Naive thymus-derived CD4-positive, alpha-beta T cell (primary cell): Measurements from ENCODE around the gene SNRNP25. TPM values are rescaled to one million over a fixed set of nuclear protein-coding genes. Genes with fewer than 3 reads are reported as not detected.

Source experiments
- ATAC-seq: fragments of 150-1000 bp; cut with Tn5 transposase; 2 replicates; pipeline ENCODE4 v1.10.0; 2021; ENCODE audit warnings: mild to moderate bottlenecking, moderate library complexity
- CTCF ChIA-PET: fragments of 350-600 bp; sonication (Branson Sonifier 250); formaldehyde crosslinking; loops from one replicate; lab custom pipeline; 2021; ENCODE audit warnings: antibody characterized with exemption; lab: Charles Lee
- POLR2A ChIA-PET: fragments of 350-600 bp; sonication (Branson Sonifier 250); formaldehyde crosslinking; loops from one replicate; lab custom pipeline; 2021; ENCODE audit warnings: antibody characterized with exemption, inconsistent platforms; lab: Charles Lee
- DNase-seq, 9 donors: peaks; one replicate each; pipeline versions ENCODE4 v3.0.0 to v3.0.0-alpha.2; 2020 to 2022; ENCODE audit warnings: mixed read lengths in 1 of 9
- H3K27ac ChIP-seq: one replicate; pipeline ENCODE4 v1.7.0; 2013; ENCODE audit warnings: mild to moderate bottlenecking, low read depth, low read length, moderate library complexity
- H3K27me3 ChIP-seq, 2 donors: one replicate each; pipeline ENCODE4 v1.7.0; 2013; ENCODE audit warnings: low read length in 2 of 2, mild to moderate bottlenecking in 2 of 2, moderate library complexity in 2 of 2; ENCODE audit not compliant: control insufficient read depth in 2 of 2, insufficient read depth in 2 of 2
- H3K36me3 ChIP-seq, 3 experiments: 1 replicate in 2 of 3; 2 replicates in 1 of 3; pipeline ENCODE4 v1.7.0; 2013; ENCODE audit warnings: low read length in 3 of 3, mild to moderate bottlenecking in 3 of 3, moderate library complexity in 1 of 3; ENCODE audit not compliant: insufficient read depth in 3 of 3, control insufficient read depth in 2 of 3
- H3K4me1 ChIP-seq, 2 donors: one replicate each; pipeline ENCODE4 v1.7.0; 2013; ENCODE audit warnings: low read length in 2 of 2, mild to moderate bottlenecking in 2 of 2, moderate library complexity in 1 of 2; ENCODE audit not compliant: control insufficient read depth in 2 of 2, insufficient read depth in 2 of 2
- H3K4me3 ChIP-seq: 2 replicates; pipeline ENCODE4 v1.7.0; 2013; ENCODE audit warnings: mild to moderate bottlenecking, low read length
- H3K9me3 ChIP-seq, 3 experiments: 1 replicate in 2 of 3; 2 replicates in 1 of 3; pipeline ENCODE4 v1.7.0; 2013; ENCODE audit warnings: low read length in 3 of 3; ENCODE audit not compliant: control insufficient read depth in 2 of 3
- H3K27ac Mint-ChIP-seq, 9 donors: one replicate each; pipeline ENCODE4 v1.8.0; 2020 to 2022; ENCODE audit warnings: mixed read lengths in 9 of 9, mild to moderate bottlenecking in 8 of 9, moderate library complexity in 5 of 9, inconsistent platforms in 2 of 9
- H3K27me3 Mint-ChIP-seq, 5 donors: one replicate each; pipeline ENCODE4 v1.8.0; 2021 to 2022; ENCODE audit warnings: mixed read lengths in 5 of 5, mild to moderate bottlenecking in 1 of 5
- H3K36me3 Mint-ChIP-seq, 5 donors: one replicate each; pipeline ENCODE4 v1.8.0; 2020 to 2022; ENCODE audit warnings: mixed read lengths in 5 of 5, mild to moderate bottlenecking in 3 of 5, inconsistent platforms in 1 of 5
- H3K4me1 Mint-ChIP-seq, 7 donors: one replicate each; pipeline ENCODE4 v1.8.0; 2020 to 2022; ENCODE audit warnings: mixed read lengths in 7 of 7, mild to moderate bottlenecking in 3 of 7, inconsistent platforms in 1 of 7
- H3K4me3 Mint-ChIP-seq, 10 donors: one replicate each; pipeline ENCODE4 v1.8.0; 2020 to 2022; ENCODE audit warnings: mild to moderate bottlenecking in 10 of 10, mixed read lengths in 10 of 10, moderate library complexity in 6 of 10, inconsistent platforms in 2 of 10
- H3K9me3 Mint-ChIP-seq, 11 donors: one replicate each; pipeline ENCODE4 v1.8.0; 2020 to 2022; ENCODE audit warnings: mixed read lengths in 11 of 11, mild to moderate bottlenecking in 4 of 11, inconsistent platforms in 1 of 11, moderate library complexity in 1 of 11
- intact Hi-C, 2 donors: fragments of 100-400 bp; cut with micrococcal nuclease; formaldehyde crosslinking; loops; one replicate each; pipeline ENCODE4 v1.15.1; 2023
- polyA plus RNA-seq, 2 donors: library from polyadenylated mRNA; unstranded; fragments of 300-500 nt; fragmentation: Illumina TruSeq; gene quantifications; one replicate each; pipeline ENCODE4 v1.2.3, GENCODE V29; 2021
- total RNA-seq, 6 experiments: library from RNA in 5 of 6; stranded (reverse) in 5 of 6; gene quantifications; 1 replicate in 5 of 6; 2 replicates in 1 of 6; pipeline ENCODE4 v1.2.3 and lab custom pipeline; 2021 to 2026

The SNRNP25 gene
- total and polyA plus RNA-seq, 7 experiments from 2014 or later: 9.8 to 57.4 (median 12.3) TPM

- intact Hi-C loops: no loop called here
- no peak overlapping the region for H3K4me3 ChIP-seq
Measured at GRCh38 chr16:83060-83603, 29.5 kb downstream of the SNRNP25 start.

GRCh38 chr16:83781-84615 lies 30.4 kb downstream of the SNRNP25 start:
- peaks cover 0 to 7% (median 4%) of the 10 kb centered on the region in 5 donors for H3K36me3 Mint-ChIP-seq
- ATAC-seq (no peak), DNase-seq (no peak)
- H3K4me1 Mint-ChIP-seq: peaks cover 17 to 39% (median 28%) of the 10 kb centered on the region in 7 donors
- H3K27me3 Mint-ChIP-seq: no peaks in the 10 kb centered on the region
- intact Hi-C loops: no loop called here
- ChIA-PET CTCF (no interaction called here), POLR2A (no interaction called here)
- Histone ChIP-seq H3K9me3 (no peaks in the 10 kb centered on the region), H3K4me3 (no peak overlapping the region), H3K27me3 (no peaks in the 10 kb centered on the region), H3K27ac (peak overlapping the region; percentile 59), H3K36me3 (peaks cover 0 to 67% (median 0%) of the 10 kb centered on the region in 3 experiments), H3K4me1 (peaks cover 10 to 11% of the 10 kb centered on the region in 2 donors)
- H3K4me3 Mint-ChIP-seq: peak overlapping the region in 8 of 10 donors; percentile 1 to 70 (median 47)
- no peaks in the 10 kb centered on the region for H3K9me3 Mint-ChIP-seq
- peak overlapping the region; percentile 77 to 91 (median 82) for H3K27ac Mint-ChIP-seq

More at GRCh38 chr16:83060-83603, 29.5 kb downstream of the SNRNP25 start:
- Histone ChIP-seq H3K36me3 (peaks cover 0 to 58% (median 0%) of the 10 kb centered on the region in 3 experiments), H3K27ac (no peak overlapping the region), H3K4me1 (peaks cover 11 to 13% of the 10 kb centered on the region in 2 donors), H3K9me3 (no peaks in the 10 kb centered on the region), H3K27me3 (no peaks in the 10 kb centered on the region)
- Mint-ChIP-seq H3K27me3 (no peaks in the 10 kb centered on the region), H3K9me3 (peaks cover 0 to 1% (median 0%) of the 10 kb centered on the region in 11 donors), H3K36me3 (peaks cover 0 to 7% (median 4%) of the 10 kb centered on the region in 5 donors), H3K4me3 (peak overlapping the region in 1 of 10 donors; percentile 70), H3K27ac (peak overlapping the region in 7 of 9 donors; percentile 14 to 86 (median 30)), H3K4me1 (peaks cover 17 to 43% (median 34%) of the 10 kb centered on the region in 7 donors)
- ChIA-PET POLR2A (no interaction called here), CTCF (no interaction called here)
- DNase-seq (no peak), ATAC-seq (no peak)

- intact Hi-C loops: no loop called here
- POLR2A ChIA-PET: no interaction called here
- H3K27me3 Mint-ChIP-seq: no peaks in the 10 kb centered on the region
Measured at GRCh38 chr16:84718-85406, 31.2 kb downstream of the SNRNP25 start.

DNA sequence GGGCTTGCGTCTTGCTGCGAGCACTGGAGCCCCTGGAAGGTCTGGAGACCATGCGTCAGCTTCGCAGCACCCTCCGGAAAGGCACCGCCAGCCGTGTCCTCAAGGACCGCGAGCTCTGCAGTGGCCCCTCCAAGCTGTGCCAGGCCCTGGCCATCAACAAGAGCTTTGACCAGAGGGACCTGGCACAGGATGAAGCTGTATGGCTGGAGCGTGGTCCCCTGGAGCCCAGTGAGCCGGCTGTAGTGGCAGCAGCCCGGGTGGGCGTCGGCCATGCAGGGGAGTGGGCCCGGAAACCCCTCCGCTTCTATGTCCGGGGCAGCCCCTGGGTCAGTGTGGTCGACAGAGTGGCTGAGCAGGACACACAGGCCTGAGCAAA lies 31.8 kb downstream of the SNRNP25 start:
- POLR2A ChIA-PET: interaction anchor here (0.9 kb wide), 1 partner anchor 9 kb away, joined by 3 read pairs; no protein-coding TSS in a partner anchor

More at GRCh38 chr16:84718-85406, 31.2 kb downstream of the SNRNP25 start:
- ATAC-seq (peak; percentile 64), DNase-seq (peak in 1 of 9 donors; percentile 69)
- peak overlapping the region in 3 of 10 donors; percentile 17 to 58 (median 45) for H3K4me3 Mint-ChIP-seq
- H3K27ac ChIP-seq: peak overlapping the region; percentile 59
- no peaks in the 10 kb centered on the region for H3K9me3 Mint-ChIP-seq
- H3K27me3 ChIP-seq: no peaks in the 10 kb centered on the region
- peak overlapping the region in 8 of 9 donors; percentile 59 to 92 (median 82) for H3K27ac Mint-ChIP-seq
- H3K4me1 Mint-ChIP-seq: peaks cover 16 to 30% (median 25%) of the 10 kb centered on the region in 7 donors
- peaks cover 10 to 11% of the 10 kb centered on the region in 2 donors for H3K4me1 ChIP-seq
- H3K4me3 ChIP-seq: no peak overlapping the region
- H3K36me3 Mint-ChIP-seq: peaks cover 0 to 6% (median 4%) of the 10 kb centered on the region in 5 donors
- H3K9me3 ChIP-seq: no peaks in the 10 kb centered on the region
- peaks cover 0 to 70% (median 0%) of the 10 kb centered on the region in 3 experiments for H3K36me3 ChIP-seq
- CTCF ChIA-PET: interaction anchor here (1.3 to 2.5 kb wide), 2 partner anchors 12 to 25 kb away, joined by 3 to 9 read pairs; no protein-coding TSS in a partner anchor

GRCh38 chr16:85865-86264 lies 32.2 kb downstream of the SNRNP25 start:
- H3K4me3 ChIP-seq: no peak overlapping the region
- no peak for ATAC-seq
- DNase-seq: no peak
- H3K4me3 Mint-ChIP-seq: no peak overlapping the region
- ChIA-PET POLR2A (interaction anchor here (0.9 kb wide), 1 partner anchor 9 kb away, joined by 3 read pairs; no protein-coding TSS in a partner anchor), CTCF (interaction anchor here (1.3 to 2.5 kb wide), 2 partner anchors 11 to 26 kb away, joined by 3 to 9 read pairs; no protein-coding TSS in a partner anchor)
- no peaks in the 10 kb centered on the region for H3K9me3 Mint-ChIP-seq
- H3K27me3 ChIP-seq: no peaks in the 10 kb centered on the region
- peaks cover 0 to 73% (median 0%) of the 10 kb centered on the region in 3 experiments for H3K36me3 ChIP-seq
- intact Hi-C loops: no loop called here
- H3K4me1 Mint-ChIP-seq: peaks cover 16 to 27% (median 25%) of the 10 kb centered on the region in 7 donors
- peaks cover 10 to 11% of the 10 kb centered on the region in 2 donors for H3K4me1 ChIP-seq
- H3K9me3 ChIP-seq: no peaks in the 10 kb centered on the region
- H3K27ac Mint-ChIP-seq: peak overlapping the region in 4 of 9 donors; percentile 23 to 81 (median 40)
- no peak overlapping the region for H3K27ac ChIP-seq
- peaks cover 0 to 10% (median 4%) of the 10 kb centered on the region in 5 donors for H3K36me3 Mint-ChIP-seq
- no peaks in the 10 kb centered on the region for H3K27me3 Mint-ChIP-seq

More for the DNA sequence above, 31.8 kb downstream of the SNRNP25 start:
- intact Hi-C loops: no loop called here
- Mint-ChIP-seq H3K4me1 (peaks cover 16 to 27% (median 25%) of the 10 kb centered on the region in 7 donors), H3K36me3 (peaks cover 0 to 7% (median 4%) of the 10 kb centered on the region in 5 donors), H3K27me3 (no peaks in the 10 kb centered on the region), H3K4me3 (peak overlapping the region in 1 of 10 donors; percentile 45), H3K27ac (peak overlapping the region in 3 of 9 donors; percentile 78 to 86 (median 81)), H3K9me3 (no peaks in the 10 kb centered on the region)
- Histone ChIP-seq H3K9me3 (no peaks in the 10 kb centered on the region), H3K4me1 (peaks cover 10 to 11% of the 10 kb centered on the region in 2 donors), H3K27me3 (no peaks in the 10 kb centered on the region), H3K4me3 (no peak overlapping the region), H3K36me3 (peaks cover 0 to 71% (median 0%) of the 10 kb centered on the region in 3 experiments), H3K27ac (no peak overlapping the region)
- ATAC-seq (no peak), DNase-seq (no peak)
- CTCF ChIA-PET: interaction anchor here (1.3 to 2.5 kb wide), 2 partner anchors 11 to 25 kb away, joined by 3 to 9 read pairs; no protein-coding TSS in a partner anchor

GRCh38 chr16:86483-86952 lies 32.9 kb downstream of the SNRNP25 start:
- Mint-ChIP-seq H3K27ac (no peak overlapping the region), H3K36me3 (peaks cover 0 to 10% (median 4%) of the 10 kb centered on the region in 5 donors), H3K9me3 (no peaks in the 10 kb centered on the region), H3K4me3 (no peak overlapping the region), H3K4me1 (peaks cover 16 to 27% (median 25%) of the 10 kb centered on the region in 7 donors), H3K27me3 (no peaks in the 10 kb centered on the region)
- H3K27me3 ChIP-seq: no peaks in the 10 kb centered on the region
- peaks cover 10 to 11% of the 10 kb centered on the region in 2 donors for H3K4me1 ChIP-seq
- ATAC-seq (no peak), DNase-seq (no peak)
- peaks cover 0 to 76% (median 0%) of the 10 kb centered on the region in 3 experiments for H3K36me3 ChIP-seq
- no peak overlapping the region for H3K4me3 ChIP-seq
- no peak overlapping the region for H3K27ac ChIP-seq
- H3K9me3 ChIP-seq: no peaks in the 10 kb centered on the region
- ChIA-PET POLR2A (no interaction called here), CTCF (interaction anchor here (2.5 kb wide), 1 partner anchor 10 kb away, joined by 9 read pairs; no protein-coding TSS in a partner anchor)
- intact Hi-C loops: no loop called here
